Fibroblast of lung (primary cell): Measurements from ENCODE around the gene PRTN3. TPM values are rescaled to one million over a fixed set of nuclear protein-coding genes. Genes with fewer than 3 reads are reported as not detected.
A peak's percentile ranks its signal among the peaks of the same experiment; 100 is the strongest.

Experiments used
- DNase-seq, 2 donors: peaks; one replicate each; pipeline versions ENCODE4 v3.0.0 to v3.0.0-alpha.2; 2010; ENCODE audit warnings: low read depth in 2 of 2
- H2AFZ ChIP-seq: 2 replicates; pipeline ENCODE4 v1.5.1; 2012; ENCODE audit warnings: low read length, control low read depth, inconsistent platforms
- H3K27ac ChIP-seq: 2 replicates; pipeline ENCODE4 v1.5.1; 2011; ENCODE audit warnings: low read length, control low read depth; ENCODE audit not compliant: insufficient read depth
- H3K27me3 ChIP-seq: 2 replicates; pipeline ENCODE4 v1.5.1; 2011; ENCODE audit warnings: mild to moderate bottlenecking, low read length; ENCODE audit not compliant: control insufficient read depth, insufficient read depth
- H3K36me3 ChIP-seq: 2 replicates; pipeline ENCODE4 v1.5.1; 2011; ENCODE audit warnings: low read length; ENCODE audit not compliant: control insufficient read depth, insufficient read depth
- H3K4me1 ChIP-seq: 2 replicates; pipeline ENCODE4 v1.5.1; 2011; ENCODE audit warnings: low read length; ENCODE audit not compliant: control insufficient read depth, insufficient read depth; ENCODE audit errors: extremely low read depth
- H3K4me2 ChIP-seq: 2 replicates; pipeline ENCODE4 v1.5.1; 2011; ENCODE audit warnings: low read length, control low read depth; ENCODE audit not compliant: insufficient read depth; ENCODE audit errors: extremely low read depth
- H3K4me3 ChIP-seq, 4 experiments: fragments of 200-600 bp in 1 of 4; sonication (generic) in 1 of 4; replicated peaks in 1 of 4; 2 replicates each; pipeline ENCODE4 v1.5.1; 2011 to 2016; ENCODE audit warnings: low read length in 4 of 4, low read depth in 3 of 4, mild to moderate bottlenecking in 3 of 4, control low read depth in 2 of 4, inconsistent platforms in 1 of 4, mixed read lengths in 1 of 4; ENCODE audit not compliant: insufficient read depth in 1 of 4; ENCODE audit errors: control extremely low read depth in 1 of 4
- H3K79me2 ChIP-seq: 2 replicates; pipeline ENCODE4 v1.5.1; 2012; ENCODE audit warnings: mild to moderate bottlenecking, low read length, inconsistent platforms; ENCODE audit not compliant: control insufficient read depth, insufficient read depth
- H3K9ac ChIP-seq: 2 replicates; pipeline ENCODE4 v1.5.1; 2011; ENCODE audit warnings: mild to moderate bottlenecking, low read length, control low read depth; ENCODE audit not compliant: insufficient read depth
- H3K9me3 ChIP-seq: 2 replicates; pipeline ENCODE4 v1.5.1; 2012; ENCODE audit warnings: low read depth, low read length; ENCODE audit not compliant: control insufficient read depth, insufficient read depth
- H4K20me1 ChIP-seq: 2 replicates; pipeline ENCODE4 v1.5.1; 2011; ENCODE audit warnings: low read length; ENCODE audit not compliant: control insufficient read depth, insufficient read depth; ENCODE audit errors: extremely low read depth
- EZH2 ChIP-seq: IDR thresholded peaks from 2 replicates; pipeline ENCODE4 v1.5.1; 2012; ENCODE audit warnings: low read length, control low read depth, mild to moderate bottlenecking; ENCODE audit errors: missing control alignments
- polyA plus RNA-seq, 2 donors: library from polyadenylated mRNA; depleted of rRNA in 1 of 2; stranded (reverse) in 1 of 2; unstranded in 1 of 2; fragments of >200 nt; gene quantifications; 2 replicates each; pipeline ENCODE4 v1.2.1, GENCODE V29; 2011 to 2012; ENCODE audit warnings: missing spikeins in 1 of 2
- total RNA-seq: library from RNA; depleted of rRNA; stranded (reverse); fragments of >200 nt; gene quantifications from 2 replicates; pipeline ENCODE4 v1.2.1, GENCODE V29; 2014
- TF ChIP-seq, protein P1 (sequence below), 2 donors: IDR thresholded peaks in 1 of 2; conservative IDR thresholded peaks in 1 of 2; 1 replicate in 1 of 2; 2 replicates in 1 of 2; pipeline ENCODE4 v1.5.1; 2011 to 2012; ENCODE audit warnings: low read length in 2 of 2, control low read depth in 1 of 2, inconsistent platforms in 1 of 2, low read depth in 1 of 2, mild to moderate bottlenecking in 1 of 2

PRTN3 gene
- total and polyA plus RNA-seq, 2 donors (not counting 1 experiment from before 2014, with no cell fraction given): not detected

DNA sequence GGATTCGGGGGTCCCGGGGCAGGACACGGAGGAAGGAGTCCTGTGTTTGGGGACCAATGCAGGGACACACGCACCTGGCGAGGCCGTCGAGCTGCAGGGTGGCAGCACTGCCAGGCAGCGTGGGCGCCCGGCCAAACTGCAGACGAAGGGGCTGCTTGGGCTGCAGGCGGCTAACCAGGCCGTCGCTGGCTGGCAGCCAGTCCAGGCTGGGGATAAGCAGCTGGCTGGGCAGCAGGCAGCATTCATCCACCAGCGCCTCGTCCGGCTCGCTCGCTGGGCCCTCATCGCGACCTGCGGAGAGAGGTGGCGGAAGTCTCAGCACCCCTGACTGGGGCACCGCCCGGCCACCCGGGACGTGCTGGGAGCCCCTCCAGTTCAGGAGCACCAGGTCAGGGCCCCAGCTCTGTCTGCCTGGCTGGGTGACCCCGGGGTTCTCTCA lies 30.2 kb downstream of the PRTN3 start:
- Histone ChIP-seq H3K9ac (no peak overlapping the region), H3K27ac (no peak overlapping the region), H4K20me1 (no peaks in the 10 kb centered on the region), H2AFZ (no peak overlapping the region), H3K79me2 (no peaks in the 10 kb centered on the region), H3K9me3 (no peaks in the 10 kb centered on the region), H3K36me3 (peaks cover 26% of the 10 kb centered on the region), H3K27me3 (no peaks in the 10 kb centered on the region), H3K4me1 (peaks cover 11% of the 10 kb centered on the region), H3K4me2 (no peak overlapping the region), H3K4me3 (no peak overlapping the region)
- peak; percentile 63 to 78 for DNase-seq
- TF ChIP-seq EZH2: no peak
- TF ChIP-seq, protein P1, sequence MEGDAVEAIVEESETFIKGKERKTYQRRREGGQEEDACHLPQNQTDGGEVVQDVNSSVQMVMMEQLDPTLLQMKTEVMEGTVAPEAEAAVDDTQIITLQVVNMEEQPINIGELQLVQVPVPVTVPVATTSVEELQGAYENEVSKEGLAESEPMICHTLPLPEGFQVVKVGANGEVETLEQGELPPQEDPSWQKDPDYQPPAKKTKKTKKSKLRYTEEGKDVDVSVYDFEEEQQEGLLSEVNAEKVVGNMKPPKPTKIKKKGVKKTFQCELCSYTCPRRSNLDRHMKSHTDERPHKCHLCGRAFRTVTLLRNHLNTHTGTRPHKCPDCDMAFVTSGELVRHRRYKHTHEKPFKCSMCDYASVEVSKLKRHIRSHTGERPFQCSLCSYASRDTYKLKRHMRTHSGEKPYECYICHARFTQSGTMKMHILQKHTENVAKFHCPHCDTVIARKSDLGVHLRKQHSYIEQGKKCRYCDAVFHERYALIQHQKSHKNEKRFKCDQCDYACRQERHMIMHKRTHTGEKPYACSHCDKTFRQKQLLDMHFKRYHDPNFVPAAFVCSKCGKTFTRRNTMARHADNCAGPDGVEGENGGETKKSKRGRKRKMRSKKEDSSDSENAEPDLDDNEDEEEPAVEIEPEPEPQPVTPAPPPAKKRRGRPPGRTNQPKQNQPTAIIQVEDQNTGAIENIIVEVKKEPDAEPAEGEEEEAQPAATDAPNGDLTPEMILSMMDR (conservative IDR thresholded peaks at IDR 0.05 in 1 of 2, IDR thresholded peaks at IDR 0.05 in 1 of 2; ENCODE audit: low read depth in 1 of 2, low read length in 2 of 2): no peak

DNA sequence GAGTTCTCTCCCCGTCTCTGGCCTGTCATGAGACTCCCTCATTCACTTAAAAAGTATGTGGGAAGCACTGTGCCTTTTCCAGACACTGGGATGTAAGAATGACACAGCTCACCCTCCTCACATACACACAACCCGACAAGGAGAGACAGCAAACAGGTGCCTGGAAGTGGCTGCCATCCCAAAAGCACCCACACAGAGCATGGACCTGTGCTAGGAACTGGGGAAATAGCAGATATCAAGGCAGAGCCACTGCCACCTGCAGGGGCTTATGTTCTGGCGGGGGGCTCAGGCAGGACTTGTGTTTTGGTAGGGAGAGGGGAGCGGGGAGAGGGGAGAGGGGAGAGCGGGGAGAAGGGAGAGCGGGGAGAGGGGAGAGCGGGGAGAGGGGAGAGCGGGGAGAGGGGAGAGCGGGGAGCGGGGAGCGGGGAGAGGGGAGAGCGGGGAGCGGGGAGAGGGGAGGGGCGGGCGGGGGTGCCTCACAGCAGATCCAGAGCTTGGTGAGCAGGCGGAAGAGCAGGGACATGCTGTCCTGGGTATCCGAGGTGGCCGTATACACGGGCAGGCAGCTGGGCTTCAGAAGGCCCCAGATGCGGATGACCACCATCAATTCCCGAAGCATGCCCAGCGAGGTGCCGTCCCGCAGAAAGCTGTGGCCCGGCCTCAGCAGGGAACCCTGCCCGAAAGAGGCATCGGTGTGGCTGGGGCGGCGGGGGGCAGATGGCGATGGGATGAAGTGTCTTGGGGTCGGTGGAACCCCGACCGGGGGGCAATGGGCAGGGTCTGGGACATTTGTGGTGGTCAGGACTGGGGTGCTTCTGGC lies 30.9 kb downstream of the PRTN3 start:
- Histone ChIP-seq H3K79me2 (no peaks in the 10 kb centered on the region), H3K36me3 (peaks cover 27% of the 10 kb centered on the region), H3K27ac (no peak overlapping the region), H4K20me1 (no peaks in the 10 kb centered on the region), H3K4me3 (no peak overlapping the region), H3K4me2 (no peak overlapping the region), H3K9ac (no peak overlapping the region), H3K27me3 (no peaks in the 10 kb centered on the region), H3K4me1 (peaks cover 11% of the 10 kb centered on the region), H2AFZ (no peak overlapping the region), H3K9me3 (no peaks in the 10 kb centered on the region)
- no peak for TF ChIP-seq EZH2
- TF ChIP-seq, protein P1 (conservative IDR thresholded peaks at IDR 0.05 in 1 of 2, IDR thresholded peaks at IDR 0.05 in 1 of 2; ENCODE audit: low read depth in 1 of 2, low read length in 2 of 2): no peak
- peak; percentile 41 to 55 for DNase-seq

- Histone ChIP-seq H3K4me3 (no peak overlapping the region), H2AFZ (no peak overlapping the region), H3K9me3 (no peaks in the 10 kb centered on the region), H3K4me1 (peaks cover 11% of the 10 kb centered on the region), H3K27ac (no peak overlapping the region), H4K20me1 (no peaks in the 10 kb centered on the region), H3K79me2 (no peaks in the 10 kb centered on the region), H3K9ac (no peak overlapping the region), H3K27me3 (no peaks in the 10 kb centered on the region), H3K36me3 (peaks cover 29% of the 10 kb centered on the region), H3K4me2 (no peak overlapping the region)
- DNase-seq: peak; percentile 68 to 75
- no peak for TF ChIP-seq EZH2
- TF ChIP-seq, protein P1 (conservative IDR thresholded peaks at IDR 0.05 in 1 of 2, IDR thresholded peaks at IDR 0.05 in 1 of 2; ENCODE audit: low read depth in 1 of 2, low read length in 2 of 2): no peak
These were observed 31.6 kb downstream of the PRTN3 start for GRCh38 chr19:872266-872951.
